HepG2 (cell line): ENCODE results near the gene THRB. TPM values are rescaled to one million over a fixed set of nuclear protein-coding genes. Genes with fewer than 3 reads are reported as not detected.

Experiments used
- ATAC-seq: fragments of 200-7000 bp; cut with Tn5 transposase; 3 replicates; pipeline ENCODE4 v1.9.1; 2020; ENCODE audit warnings: mild to moderate bottlenecking, moderate library complexity
- BruUV-seq: library from RNA; stranded (reverse); fragments of 400-500 nt; replicated peaks from 2 replicates; lab custom pipeline; 2021; lab: Mats Ljungman, UMichigan
- CTCF ChIA-PET: fragments of 300-600 bp; formaldehyde crosslinking; extraction: SDS; loops from one replicate; lab custom pipeline; 2021; ENCODE audit warnings: low total read pairs, inconsistent platforms, low intra/inter-chr PET ratio; lab: Yijun Ruan, JAX
- POLR2A ChIA-PET: fragments of 350-600 bp; sonication (Branson Sonifier 250); formaldehyde crosslinking; loops from one replicate; lab custom pipeline; 2020; ENCODE audit warnings: antibody characterized with exemption, inconsistent platforms; lab: Yijun Ruan, JAX
- DNase-seq: peaks from one replicate; pipeline ENCODE4 v3.0.0-alpha.2; 2015; ENCODE audit warnings: low spot score
- FAIRE-seq: peaks from 3 replicates; lab custom pipeline; 2011; peaks lifted over from hg19 to GRCh38; lab: Jason Lieb, UNC
- H2AFZ ChIP-seq: one replicate; pipeline ENCODE4 v1.6.1; 2011; ENCODE audit warnings: low read length, inconsistent platforms
- H3K27ac ChIP-seq: fragments of 300-600 bp; 3 replicates; pipeline ENCODE4 v1.8.0; 2011; ENCODE audit warnings: mixed run types, mild to moderate bottlenecking, mixed read lengths, low read length, inconsistent platforms; ENCODE audit not compliant: insufficient read depth; ENCODE audit errors: extremely low read length
- H3K27me3 ChIP-seq, 2 experiments: fragments of 200-600 bp in 1 of 2; 2 replicates in 1 of 2; 3 replicates in 1 of 2; pipeline versions ENCODE4 v1.6.0 to v1.8.0; 2011; ENCODE audit warnings: low read length in 2 of 2, mild to moderate bottlenecking in 2 of 2, moderate library complexity in 2 of 2, inconsistent platforms in 1 of 2; ENCODE audit not compliant: insufficient read depth in 2 of 2, control insufficient read depth in 1 of 2
- H3K36me3 ChIP-seq, 2 experiments: fragments of 200-600 bp in 1 of 2; replicated peaks in 1 of 2; 2 replicates in 1 of 2; 3 replicates in 1 of 2; pipeline versions ENCODE4 v1.5.1 to v1.8.0; 2011; ENCODE audit warnings: low read length in 2 of 2, inconsistent platforms in 1 of 2; ENCODE audit not compliant: insufficient read depth in 2 of 2, control insufficient read depth in 1 of 2
- H3K4me1 ChIP-seq: 2 replicates; pipeline ENCODE4 v1.5.1; 2012; ENCODE audit warnings: low read length, inconsistent platforms; ENCODE audit not compliant: insufficient read depth
- H3K4me2 ChIP-seq: 2 replicates; pipeline ENCODE4 v1.6.0; 2011; ENCODE audit warnings: low read depth, low read length, inconsistent platforms
- H3K4me3 ChIP-seq, 3 experiments: fragments of 200-600 bp in 1 of 3; sonication (generic), shearing (Covaris generic) in 1 of 3; replicated peaks in 1 of 3; 2 replicates each; pipeline ENCODE4 v1.5.1; 2011 to 2016; ENCODE audit warnings: low read length in 3 of 3, inconsistent platforms in 2 of 3, low read depth in 2 of 3, mild to moderate bottlenecking in 2 of 3, control low read depth in 1 of 3, mixed read lengths in 1 of 3; ENCODE audit not compliant: insufficient read depth in 1 of 3
- H3K79me2 ChIP-seq: one replicate; pipeline ENCODE4 v1.6.1; 2011; ENCODE audit warnings: low read length, inconsistent platforms; ENCODE audit not compliant: insufficient read depth
- H3K9ac ChIP-seq: 2 replicates; pipeline ENCODE4 v1.6.0; 2011; ENCODE audit warnings: mild to moderate bottlenecking, low read depth, low read length, inconsistent platforms; ENCODE audit not compliant: insufficient read depth
- H3K9me3 ChIP-seq: 2 replicates; pipeline ENCODE4 v1.5.1; 2012; ENCODE audit warnings: mild to moderate bottlenecking, low read length
- H4K20me1 ChIP-seq: 2 replicates; pipeline ENCODE4 v1.6.0; 2011; ENCODE audit warnings: inconsistent platforms, mild to moderate bottlenecking, low read length, moderate library complexity; ENCODE audit not compliant: insufficient read depth
- GRHL1 ChIP-seq: sonication (generic); formaldehyde crosslinking; conservative IDR thresholded peaks from 2 replicates; pipeline ENCODE4 v1.8.0; 2022; ENCODE audit warnings: missing genetic modification reagents
- JDP2 ChIP-seq: sonication (generic); formaldehyde crosslinking; IDR thresholded peaks from 2 replicates; pipeline ENCODE4 v1.8.1; 2022; ENCODE audit warnings: missing genetic modification reagents, borderline replicate concordance
- MTF2 ChIP-seq: sonication (generic); formaldehyde crosslinking; IDR thresholded peaks from 2 replicates; pipeline ENCODE4 v1.5.0; 2020; ENCODE audit warnings: missing genetic modification reagents, borderline replicate concordance
- NFYC ChIP-seq: IDR thresholded peaks from 2 replicates; pipeline ENCODE4 v1.6.1; 2016; ENCODE audit warnings: missing genetic modification reagents, missing compliant biosample characterization
- PRPF4 ChIP-seq: fragments of 200-400 bp; formaldehyde crosslinking; IDR thresholded peaks from 2 replicates; pipeline ENCODE4 v1.6.1; 2016; ENCODE audit warnings: low read length, low read depth; ENCODE audit not compliant: poor library complexity, severe bottlenecking
- SNAPC4 ChIP-seq: sonication (generic); formaldehyde crosslinking; IDR thresholded peaks from 2 replicates; pipeline ENCODE4 v1.4.0; 2020; ENCODE audit warnings: mild to moderate bottlenecking, missing genetic modification reagents
- THYN1 ChIP-seq: sonication (generic); formaldehyde crosslinking; IDR thresholded peaks from 2 replicates; pipeline ENCODE4 v1.8.1; 2023; ENCODE audit warnings: low read depth, mild to moderate bottlenecking, moderate library complexity, missing genetic modification reagents, borderline replicate concordance
- ZMYM3 ChIP-seq: sonication (generic); formaldehyde crosslinking; IDR thresholded peaks from 2 replicates; pipeline ENCODE4 v1.5.1; 2020; ENCODE audit warnings: mild to moderate bottlenecking, missing genetic modification reagents
- ZNF605 ChIP-seq: sonication (generic); formaldehyde crosslinking; IDR thresholded peaks from 2 replicates; pipeline ENCODE4 v1.8.0; 2022; ENCODE audit warnings: mild to moderate bottlenecking, missing genetic modification reagents
- ZNF75D ChIP-seq: sonication (generic); formaldehyde crosslinking; IDR thresholded peaks from 2 replicates; pipeline ENCODE4 v1.8.1; 2023; ENCODE audit warnings: missing genetic modification reagents, mild to moderate bottlenecking, borderline replicate concordance
- ZNF850 ChIP-seq: sonication (generic); formaldehyde crosslinking; conservative IDR thresholded peaks from 2 replicates; pipeline ENCODE4 v1.9.0; 2021; ENCODE audit warnings: mild to moderate bottlenecking, missing genetic modification reagents
- WGBS: methylation state at CpG from one replicate; pipeline ENCODE4 v1.1.6; 2017; ENCODE audit warnings: low lambda C conversion rate; 5-methylcytosine and 5-hydroxymethylcytosine counted together
- in situ Hi-C: cut with HindIII; loops from 2 replicates; pipeline ENCODE4 v1.10.0; 2017; ENCODE audit warnings: low pct_unique_long_range_greater_than_20kb; ENCODE audit not compliant: extremely low pct_ligation_motif_present
- intact Hi-C: fragments of 100-400 bp; cut with micrococcal nuclease; formaldehyde crosslinking; loops from one replicate; pipeline ENCODE4 v1.10.0; 2022; ENCODE audit not compliant: unreplicated experiment
- polyA plus RNA-seq, 8 experiments: library from polyadenylated mRNA; depleted of rRNA in 3 of 8; stranded (reverse) in 7 of 8; unstranded in 1 of 8; fragments of >200 nt; fragmentation: Illumina TruSeq in 4 of 8; extraction: Trizol in 4 of 8; gene quantifications; 2 replicates each; pipeline versions ENCODE4 v1.2.1 to v1.2.3, GENCODE V29; 2011 to 2016; ENCODE audit warnings: low read depth in 4 of 8, missing spikeins in 1 of 8, mixed read lengths in 1 of 8; ENCODE audit not compliant: insufficient read depth in 1 of 8
- total RNA-seq, 5 experiments: library from RNA; depleted of rRNA; stranded (reverse); fragments of >200 nt; fragmentation: Illumina TruSeq; extraction: Trizol; gene quantifications; 2 replicates each; pipeline ENCODE4 v1.2.3, GENCODE V29; 2016; ENCODE audit warnings: low read depth in 1 of 5
- TF ChIP-seq, protein P1 (sequence below): sonication (generic); formaldehyde crosslinking; IDR thresholded peaks from 2 replicates; pipeline ENCODE4 v1.8.1; 2022; ENCODE audit warnings: low read depth, mild to moderate bottlenecking, missing genetic modification reagents
- TF ChIP-seq, protein P2 (sequence below): sonication (generic); formaldehyde crosslinking; IDR thresholded peaks from 2 replicates; pipeline ENCODE4 v1.9.0; 2022; ENCODE audit warnings: low read depth, missing genetic modification reagents

THRB gene
- total and polyA plus RNA-seq, 2 of the 13 experiments (the other 11 are each of a cell fraction or from before 2014, with no cell fraction given), result 4.7 to 22.7 TPM

DNA sequence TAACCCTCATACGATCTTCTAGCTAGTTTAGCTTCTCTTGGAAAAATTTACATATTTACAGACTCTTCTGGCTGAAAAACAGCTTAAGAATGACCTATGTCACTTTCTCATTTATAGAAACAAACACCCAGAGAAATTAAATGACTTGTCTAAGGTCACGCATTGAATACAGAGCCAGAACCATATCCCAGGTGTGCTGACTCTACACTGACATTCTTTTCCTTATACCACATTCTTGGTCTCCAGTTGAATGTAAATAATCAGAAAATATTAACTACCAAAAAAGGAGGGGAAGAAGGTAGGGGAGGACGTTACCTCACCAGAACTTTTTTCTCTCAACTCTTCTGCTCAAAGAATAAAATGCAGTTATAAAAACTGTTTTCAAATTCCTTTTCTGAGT, 95.0 kb downstream of the THRB start:
- BruUV-seq, result no TSS peak
- H3K27me3 ChIP-seq, result no peaks in the 10 kb centered on the region
- no peak overlapping the region for H2AFZ ChIP-seq
- no peaks in the 10 kb centered on the region for H4K20me1 ChIP-seq
- ChIA-PET POLR2A (interaction anchor here (1.2 kb wide), 1 partner anchor 96 kb away, joined by 5 read pairs; the partner anchor contains the start of gene THRB), CTCF (no interaction called here)
- H3K27ac ChIP-seq, result no peak overlapping the region
- ATAC-seq, result no peak
- peaks cover 4% of the 10 kb centered on the region for H3K9me3 ChIP-seq
- no peak for FAIRE-seq
- peaks cover 17% of the 10 kb centered on the region for H3K4me1 ChIP-seq
- no peaks in the 10 kb centered on the region; a peak in 1 of 5 replicates for H3K36me3 ChIP-seq
- H3K9ac ChIP-seq, result no peak overlapping the region
- 94% methylated on average over 3 of the region's 3 CpGs for WGBS
- peaks cover 2% of the 10 kb centered on the region for H3K79me2 ChIP-seq
- intact Hi-C loops, result no loop called here
- in situ Hi-C loops, result no loop called here
- no peak overlapping the region for H3K4me2 ChIP-seq
- H3K4me3 ChIP-seq, result no peak overlapping the region
- DNase-seq, result no peak
- TF ChIP-seq, protein P1, sequence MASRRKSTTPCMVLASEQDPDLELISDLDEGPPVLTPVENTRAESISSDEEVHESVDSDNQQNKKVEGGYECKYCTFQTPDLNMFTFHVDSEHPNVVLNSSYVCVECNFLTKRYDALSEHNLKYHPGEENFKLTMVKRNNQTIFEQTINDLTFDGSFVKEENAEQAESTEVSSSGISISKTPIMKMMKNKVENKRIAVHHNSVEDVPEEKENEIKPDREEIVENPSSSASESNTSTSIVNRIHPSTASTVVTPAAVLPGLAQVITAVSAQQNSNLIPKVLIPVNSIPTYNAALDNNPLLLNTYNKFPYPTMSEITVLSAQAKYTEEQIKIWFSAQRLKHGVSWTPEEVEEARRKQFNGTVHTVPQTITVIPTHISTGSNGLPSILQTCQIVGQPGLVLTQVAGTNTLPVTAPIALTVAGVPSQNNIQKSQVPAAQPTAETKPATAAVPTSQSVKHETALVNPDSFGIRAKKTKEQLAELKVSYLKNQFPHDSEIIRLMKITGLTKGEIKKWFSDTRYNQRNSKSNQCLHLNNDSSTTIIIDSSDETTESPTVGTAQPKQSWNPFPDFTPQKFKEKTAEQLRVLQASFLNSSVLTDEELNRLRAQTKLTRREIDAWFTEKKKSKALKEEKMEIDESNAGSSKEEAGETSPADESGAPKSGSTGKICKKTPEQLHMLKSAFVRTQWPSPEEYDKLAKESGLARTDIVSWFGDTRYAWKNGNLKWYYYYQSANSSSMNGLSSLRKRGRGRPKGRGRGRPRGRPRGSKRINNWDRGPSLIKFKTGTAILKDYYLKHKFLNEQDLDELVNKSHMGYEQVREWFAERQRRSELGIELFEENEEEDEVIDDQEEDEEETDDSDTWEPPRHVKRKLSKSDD (CRISPR knock-in tag), result no peak
- TF ChIP-seq THYN1 (CRISPR knock-in tag), result no peak
- TF ChIP-seq ZMYM3 (CRISPR knock-in tag), result no peak
- TF ChIP-seq ZNF605 (CRISPR knock-in tag), result no peak
- TF ChIP-seq GRHL1, result no peak
- TF ChIP-seq, protein P2, sequence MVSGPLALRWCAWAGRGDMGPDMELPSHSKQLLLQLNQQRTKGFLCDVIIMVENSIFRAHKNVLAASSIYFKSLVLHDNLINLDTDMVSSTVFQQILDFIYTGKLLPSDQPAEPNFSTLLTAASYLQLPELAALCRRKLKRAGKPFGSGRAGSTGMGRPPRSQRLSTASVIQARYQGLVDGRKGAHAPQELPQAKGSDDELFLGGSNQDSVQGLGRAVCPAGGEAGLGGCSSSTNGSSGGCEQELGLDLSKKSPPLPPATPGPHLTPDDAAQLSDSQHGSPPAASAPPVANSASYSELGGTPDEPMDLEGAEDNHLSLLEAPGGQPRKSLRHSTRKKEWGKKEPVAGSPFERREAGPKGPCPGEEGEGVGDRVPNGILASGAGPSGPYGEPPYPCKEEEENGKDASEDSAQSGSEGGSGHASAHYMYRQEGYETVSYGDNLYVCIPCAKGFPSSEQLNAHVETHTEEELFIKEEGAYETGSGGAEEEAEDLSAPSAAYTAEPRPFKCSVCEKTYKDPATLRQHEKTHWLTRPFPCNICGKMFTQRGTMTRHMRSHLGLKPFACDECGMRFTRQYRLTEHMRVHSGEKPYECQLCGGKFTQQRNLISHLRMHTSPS, result no peak
- TF ChIP-seq MTF2 (CRISPR knock-in tag), result no peak
- TF ChIP-seq ZNF75D, result no peak
- TF ChIP-seq NFYC (CRISPR knock-in tag), result no peak
- TF ChIP-seq SNAPC4 (CRISPR knock-in tag), result no peak
- TF ChIP-seq JDP2 (CRISPR knock-in tag), result no peak
- no peak for TF ChIP-seq ZNF850 (CRISPR knock-in tag)
- TF ChIP-seq PRPF4, result no peak
